SK-N-SH (cell line): ENCODE results near the gene WHRN.

Source experiments
- CTCF ChIP-seq: fragments of 200-600 bp; sonication (generic); IDR thresholded peaks from 2 replicates; pipeline ENCODE4 v1.6.1; 2017; ENCODE audit warnings: antibody characterized with exemption, mild to moderate bottlenecking, moderate library complexity
- EP300 ChIP-seq, 2 experiments: IDR thresholded peaks; 2 replicates each; pipeline versions ENCODE4 v1.4.0 to v1.6.1; 2012; ENCODE audit warnings: borderline replicate concordance in 1 of 2, low read depth in 1 of 2, low read length in 1 of 2
- EZH2phosphoT487 ChIP-seq: fragments of 200-600 bp; sonication (generic); IDR thresholded peaks from 2 replicates; pipeline ENCODE4 v1.6.1; 2017; ENCODE audit warnings: low read depth, mixed run types, mild to moderate bottlenecking, antibody characterized with exemption, moderate library complexity, borderline replicate concordance
- NFIC ChIP-seq: IDR thresholded peaks from 2 replicates; pipeline ENCODE4 v1.4.0; 2012; ENCODE audit warnings: borderline replicate concordance
- NRF1 ChIP-seq: IDR thresholded peaks from 2 replicates; pipeline ENCODE4 v1.6.1; 2012; ENCODE audit warnings: low read depth, mild to moderate bottlenecking, low read length
- POLR2AphosphoS5 ChIP-seq: IDR thresholded peaks from 2 replicates; pipeline ENCODE4 v1.6.1; 2012; ENCODE audit warnings: low read depth, low read length
- REST ChIP-seq: IDR thresholded peaks from 2 replicates; pipeline ENCODE4 v1.6.1; 2012; ENCODE audit warnings: mild to moderate bottlenecking, low read depth, low read length, moderate library complexity
- RFX5 ChIP-seq: IDR thresholded peaks from 2 replicates; pipeline ENCODE4 v1.6.1; 2012; ENCODE audit warnings: mild to moderate bottlenecking, improper control_type of control experiment, low read length
- TAF1 ChIP-seq: IDR thresholded peaks from 2 replicates; pipeline ENCODE4 v1.6.1; 2012; ENCODE audit warnings: low read depth, mild to moderate bottlenecking, low read length, moderate library complexity, borderline replicate concordance
- USF2 ChIP-seq: fragments of 150-350 bp; IDR thresholded peaks from 2 replicates; pipeline ENCODE4 v1.6.1; 2017; ENCODE audit warnings: antibody characterized with exemption, low read length, low read depth, borderline replicate concordance
- YY1 ChIP-seq: IDR thresholded peaks from 2 replicates; pipeline ENCODE4 v1.4.0; 2012; ENCODE audit warnings: low read depth, mild to moderate bottlenecking

- TF ChIP-seq RFX5 (no peak), YY1 (no peak), CTCF (no peak), NRF1 (no peak), EP300 (IDR thresholded peaks at IDR 0.05; ENCODE audit: borderline replicate concordance in 1 of 2, low read depth in 1 of 2, low read length in 1 of 2) (no peak), REST (no peak), NFIC (no peak), USF2 (no peak), POLR2AphosphoS5 (no peak), TAF1 (no peak), EZH2phosphoT487 (no peak)
Observed at GRCh38 chr9:114442022-114442421, 63.3 kb downstream of the WHRN start.
